ACHN (cell line): ENCODE results near the gene CARD19.
"Not testable (repeated sequence)": the region's sequence is repeated elsewhere in the genome, so short reads cannot be mapped to it uniquely, and the experiment has no call there.

Source experiments
- DNase-seq: peaks from one replicate; pipeline ENCODE4 v3.0.0-alpha.2; 2015
- in situ Hi-C: cut with HindIII; loops from 2 replicates; pipeline ENCODE4 v1.10.0; 2017; ENCODE audit warnings: low sequenced_read_pairs, low pct_ligation_motif_present, low pct_unique_long_range_greater_than_20kb

Gene CARD19

GRCh38 chr9:93137362-93137761, 41.3 kb downstream of the CARD19 start:
- no peak for DNase-seq
- in situ Hi-C loops, result no loop called here

- DNase-seq, result no peak
- in situ Hi-C loops, result no loop called here
Measured at GRCh38 chr9:93138171-93138764, 42.3 kb downstream of the CARD19 start.

GRCh38 chr9:93139365-93140182, 43.6 kb downstream of the CARD19 start:
- in situ Hi-C loops, result no loop called here
- no peak for DNase-seq

GRCh38 chr9:93141771-93142483, 45.9 kb downstream of the CARD19 start:
- in situ Hi-C loops, result no loop called here
- no peak for DNase-seq

- in situ Hi-C loops, result no loop called here
Measured at GRCh38 chr9:93143830-93144530, 48.0 kb downstream of the CARD19 start.

GRCh38 chr9:93146696-93147095, 50.7 kb downstream of the CARD19 start:
- DNase-seq, in situ Hi-C loops: not testable (repeated sequence)

More at GRCh38 chr9:93143830-93144530, 48.0 kb downstream of the CARD19 start:
- DNase-seq, result no peak

- in situ Hi-C loops, result no loop called here
- no peak for DNase-seq
Measured at GRCh38 chr9:93147632-93148031, 51.6 kb downstream of the CARD19 start.

- in situ Hi-C loops, result no loop called here
Measured at GRCh38 chr9:93148721-93149120, 52.7 kb downstream of the CARD19 start.

GRCh38 chr9:93149361-93149760, 53.3 kb downstream of the CARD19 start:
- in situ Hi-C loops, result no loop called here
- no peak for DNase-seq

More at GRCh38 chr9:93148721-93149120, 52.7 kb downstream of the CARD19 start:
- no peak for DNase-seq

GRCh38 chr9:93151097-93151784, 55.2 kb downstream of the CARD19 start:
- in situ Hi-C loops, result no loop called here
- no peak for DNase-seq

GRCh38 chr9:93154293-93154903, 58.4 kb downstream of the CARD19 start:
- DNase-seq, result peak; percentile 50

GRCh38 chr9:93155716-93156474, 59.9 kb downstream of the CARD19 start:
- in situ Hi-C loops, result no loop called here
- no peak for DNase-seq

More at GRCh38 chr9:93154293-93154903, 58.4 kb downstream of the CARD19 start:
- in situ Hi-C loops, result no loop called here

GRCh38 chr9:93156475-93157008, 60.5 kb downstream of the CARD19 start:
- in situ Hi-C loops, result no loop called here
- DNase-seq, result no peak

GRCh38 chr9:93159601-93160471, 63.8 kb downstream of the CARD19 start:
- DNase-seq, result peak; percentile 73
- in situ Hi-C loops, result no loop called here

- in situ Hi-C loops, result no loop called here
- DNase-seq, result no peak
Measured at GRCh38 chr9:93161786-93162562, 66.0 kb downstream of the CARD19 start.
